PFSK-1 (cell line): ENCODE data around the gene ATP11B.

Source experiments
- FOXP2 ChIP-seq: optimal IDR thresholded peaks from 2 replicates; pipeline ENCODE3; 2011; ENCODE audit warnings: borderline replicate concordance, control low read depth, inconsistent platforms; ENCODE audit not compliant: insufficient read depth; ENCODE audit errors: extremely low read length, extremely low read depth
- POLR2AphosphoS5 ChIP-seq: IDR thresholded peaks from 2 replicates; pipeline ENCODE4 v1.6.1; 2012; ENCODE audit warnings: low read depth, mild to moderate bottlenecking, control low read depth, low read length, moderate library complexity
- REST ChIP-seq, 2 experiments: IDR thresholded peaks; 2 replicates each; pipeline versions ENCODE4 v1.6.1 to v1.8.0; 2011 to 2012; ENCODE audit warnings: low read depth in 2 of 2, low read length in 2 of 2, control low read depth in 1 of 2, inconsistent platforms in 1 of 2, mild to moderate bottlenecking in 1 of 2, moderate library complexity in 1 of 2; ENCODE audit not compliant: insufficient read depth in 1 of 2
- SIN3A ChIP-seq: IDR thresholded peaks from 2 replicates; pipeline ENCODE4 v1.6.1; 2012; ENCODE audit warnings: mild to moderate bottlenecking, low read length, moderate library complexity, borderline replicate concordance; ENCODE audit not compliant: insufficient read depth
- TAF1 ChIP-seq: IDR thresholded peaks from 2 replicates; pipeline ENCODE4 v1.6.1; 2012; ENCODE audit warnings: low read length, control low read depth, borderline replicate concordance; ENCODE audit not compliant: insufficient read depth

Gene ATP11B

GRCh38 chr3:182940266-182940808, 147.0 kb downstream of the ATP11B start:
- TF ChIP-seq TAF1 = no peak
- no peak for TF ChIP-seq REST (IDR thresholded peaks at IDR 0.05; ENCODE audit: insufficient read depth in 1 of 2, low read depth in 2 of 2, low read length in 2 of 2)
- TF ChIP-seq FOXP2 = no peak
- no peak for TF ChIP-seq POLR2AphosphoS5
- TF ChIP-seq SIN3A = no peak

DNA sequence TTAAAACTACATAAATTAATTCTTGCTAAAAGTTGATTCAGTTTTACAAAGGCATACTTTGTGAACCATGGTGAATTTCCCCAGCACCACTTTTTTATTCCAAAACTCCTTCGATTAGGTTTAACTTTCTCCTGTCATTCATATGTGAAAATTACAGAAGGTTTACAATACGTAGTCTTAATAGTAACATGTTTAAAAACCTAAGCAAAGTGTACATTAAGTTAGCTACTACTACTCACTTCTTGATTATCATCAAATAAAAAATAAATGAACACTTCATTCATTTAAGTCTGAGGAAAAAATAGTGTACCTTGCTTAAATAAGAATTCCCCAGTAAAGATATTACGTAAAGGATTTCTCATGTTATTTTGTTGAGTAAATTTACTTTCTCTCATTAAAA, 148.4 kb downstream of the ATP11B start:
- no peak for TF ChIP-seq FOXP2
- TF ChIP-seq POLR2AphosphoS5 = no peak

GRCh38 chr3:182947888-182948287, 154.6 kb downstream of the ATP11B start:
- TF ChIP-seq FOXP2 (no peak), POLR2AphosphoS5 (no peak), TAF1 (no peak), SIN3A (no peak), REST (IDR thresholded peaks at IDR 0.05; ENCODE audit: insufficient read depth in 1 of 2, low read depth in 2 of 2, low read length in 2 of 2) (no peak)

DNA sequence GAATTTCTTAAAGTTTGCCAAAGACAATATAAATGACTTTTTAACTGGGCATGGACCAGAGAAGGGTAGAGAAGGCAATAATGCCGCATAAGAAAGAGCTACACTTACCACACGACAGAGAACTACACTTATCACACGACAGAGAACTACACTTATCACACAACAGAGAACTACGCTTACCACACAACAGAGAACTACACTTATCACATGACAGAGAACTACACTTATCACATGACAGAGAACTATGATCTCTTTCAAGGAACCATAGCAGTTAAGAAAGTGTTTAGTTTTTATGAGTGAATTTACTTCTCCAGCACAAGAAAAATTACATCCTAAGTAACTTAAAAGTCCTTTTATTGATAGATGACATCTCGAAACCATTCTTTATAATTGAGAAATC, 155.0 kb downstream of the ATP11B start:
- TF ChIP-seq SIN3A (no peak), FOXP2 (no peak), POLR2AphosphoS5 (no peak), REST (IDR thresholded peaks at IDR 0.05; ENCODE audit: insufficient read depth in 1 of 2, low read depth in 2 of 2, low read length in 2 of 2) (no peak), TAF1 (no peak)

- TF ChIP-seq REST (IDR thresholded peaks at IDR 0.05; ENCODE audit: insufficient read depth in 1 of 2, low read depth in 2 of 2, low read length in 2 of 2) = no peak
- no peak for TF ChIP-seq FOXP2
- TF ChIP-seq TAF1 = no peak
- TF ChIP-seq SIN3A = no peak
- TF ChIP-seq POLR2AphosphoS5 = no peak
These were observed 156.4 kb downstream of the ATP11B start for GRCh38 chr3:182949688-182950087.
